H1 (cell line): ENCODE results near the gene KCNMA1. TPM values are rescaled to one million over a fixed set of nuclear protein-coding genes. Genes with fewer than 3 reads are reported as not detected.

Experiments
- CTCF ChIA-PET: fragments of 300-600 bp; sonication (Branson Sonifier 250); formaldehyde crosslinking; loops from one replicate; lab custom pipeline; 2021; ENCODE audit not compliant: partially characterized antibody; lab: Charles Lee
- POLR2A ChIA-PET: fragments of 300-600 bp; sonication (Branson Sonifier 250); formaldehyde crosslinking; loops from one replicate; lab custom pipeline; 2021; ENCODE audit warnings: inconsistent platforms; ENCODE audit not compliant: partially characterized antibody; lab: Charles Lee
- DNase-seq, 2 experiments: peaks; one replicate each; pipeline versions ENCODE4 v3.0.0 to v3.0.0-alpha.2; 2010 to 2022; ENCODE audit warnings: low spot score in 2 of 2, low read depth in 1 of 2, mixed read lengths in 1 of 2
- FAIRE-seq: peaks from 2 replicates; lab custom pipeline; 2011; peaks lifted over from hg19 to GRCh38; lab: Jason Lieb, UNC
- H2AFZ ChIP-seq: 2 replicates; pipeline ENCODE4 v1.8.1; 2012; ENCODE audit warnings: low read length, inconsistent platforms
- H2AK5ac ChIP-seq: 2 replicates; pipeline ENCODE4 v1.6.1; 2013; ENCODE audit warnings: low read depth, low read length
- H2BK120ac ChIP-seq: replicated peaks from 2 replicates; pipeline ENCODE3; 2013; ENCODE audit warnings: low read depth, low read length, inconsistent platforms
- H2BK12ac ChIP-seq: 2 replicates; pipeline ENCODE4 v1.6.1; 2013; ENCODE audit warnings: low read depth, low read length
- H2BK15ac ChIP-seq: 2 replicates; pipeline ENCODE4 v1.6.1; 2013; ENCODE audit warnings: low read length
- H2BK20ac ChIP-seq: 2 replicates; pipeline ENCODE4 v1.6.1; 2013; ENCODE audit warnings: low read length
- H2BK5ac ChIP-seq: 2 replicates; pipeline ENCODE4 v1.6.1; 2013; ENCODE audit warnings: low read depth, low read length
- H3K14ac ChIP-seq: 2 replicates; pipeline ENCODE4 v1.6.1; 2013; ENCODE audit warnings: inconsistent platforms; ENCODE audit not compliant: insufficient read length
- H3K18ac ChIP-seq: 2 replicates; pipeline ENCODE4 v1.6.1; 2013; ENCODE audit warnings: low read length; ENCODE audit errors: extremely low read depth
- H3K23ac ChIP-seq: 2 replicates; pipeline ENCODE4 v1.6.1; 2013; ENCODE audit warnings: inconsistent platforms; ENCODE audit not compliant: insufficient read length
- H3K23me2 ChIP-seq: 2 replicates; pipeline ENCODE4 v1.6.1; 2013; ENCODE audit warnings: low read depth, low read length
- H3K27ac ChIP-seq: 2 replicates; pipeline ENCODE4 v1.6.1; 2011; ENCODE audit warnings: low read depth, low read length, inconsistent platforms
- H3K27me3 ChIP-seq, 4 experiments: replicated peaks in 1 of 4; 1 replicate in 1 of 4; 2 replicates in 3 of 4; pipeline versions ENCODE4 v1.6.1 to v1.8.1; 2011 to 2013; ENCODE audit warnings: low read length in 3 of 4, mild to moderate bottlenecking in 3 of 4, inconsistent platforms in 2 of 4, mixed read lengths in 2 of 4, moderate library complexity in 1 of 4; ENCODE audit not compliant: control insufficient read depth in 3 of 4, insufficient read depth in 3 of 4; ENCODE audit errors: extremely low read depth in 1 of 4
- H3K36me3 ChIP-seq, 4 experiments: 2 replicates each; pipeline versions ENCODE4 v1.6.1 to v1.8.1; 2011 to 2013; ENCODE audit warnings: mild to moderate bottlenecking in 4 of 4, low read length in 3 of 4, moderate library complexity in 2 of 4, control low read depth in 1 of 4, inconsistent platforms in 1 of 4; ENCODE audit not compliant: insufficient read depth in 4 of 4, control insufficient read depth in 2 of 4
- H3K4ac ChIP-seq: replicated peaks from 2 replicates; pipeline ENCODE3; 2013; ENCODE audit warnings: low read length, low read depth, mixed read lengths, inconsistent platforms; ENCODE audit not compliant: insufficient read length
- H3K4me1 ChIP-seq, 4 experiments: replicated peaks in 1 of 4; 1 replicate in 1 of 4; 2 replicates in 3 of 4; pipeline versions ENCODE4 v1.6.1 to v1.8.1; 2011 to 2013; ENCODE audit warnings: low read length in 3 of 4, inconsistent platforms in 2 of 4, mixed read lengths in 1 of 4; ENCODE audit not compliant: insufficient read depth in 4 of 4, control insufficient read depth in 3 of 4
- H3K4me2 ChIP-seq, 2 experiments: 2 replicates each; pipeline versions ENCODE4 v1.6.1 to v1.8.1; 2011 to 2013; ENCODE audit warnings: low read depth in 2 of 2, low read length in 2 of 2, control low read depth in 1 of 2, inconsistent platforms in 1 of 2, mild to moderate bottlenecking in 1 of 2; ENCODE audit not compliant: insufficient read depth in 1 of 2
- H3K4me3 ChIP-seq, 4 experiments: fragments of 200-600, 300-600 bp in 1 of 4; sonication (generic), shearing (Covaris generic), sonication (Bioruptor Twin) in 1 of 4; 2 replicates each; pipeline versions ENCODE4 v1.5.1 to v1.8.1; 2011 to 2016; ENCODE audit warnings: low read length in 4 of 4, low read depth in 3 of 4, control low read depth in 2 of 4, inconsistent platforms in 2 of 4, mild to moderate bottlenecking in 2 of 4, mixed read lengths in 1 of 4, moderate library complexity in 1 of 4; ENCODE audit not compliant: insufficient read depth in 2 of 4; ENCODE audit errors: extremely low read depth in 1 of 4
- H3K56ac ChIP-seq: replicated peaks from 2 replicates; pipeline ENCODE3; 2013; ENCODE audit warnings: low read depth, mild to moderate bottlenecking, mixed read lengths, low read length, inconsistent platforms; ENCODE audit not compliant: insufficient read length
- H3K79me1 ChIP-seq: 2 replicates; pipeline ENCODE4 v1.6.1; 2013; ENCODE audit warnings: low read depth, low read length, control low read depth
- H3K79me2 ChIP-seq, 2 experiments: 2 replicates each; pipeline versions ENCODE4 v1.6.1 to v1.8.1; 2012 to 2013; ENCODE audit warnings: low read length in 2 of 2, mild to moderate bottlenecking in 2 of 2, inconsistent platforms in 1 of 2; ENCODE audit not compliant: insufficient read depth in 2 of 2, control insufficient read depth in 1 of 2
- H3K9ac ChIP-seq, 4 experiments: replicated peaks in 1 of 4; 1 replicate in 1 of 4; 2 replicates in 3 of 4; pipeline versions ENCODE4 v1.6.1 to v1.8.1; 2011 to 2013; ENCODE audit warnings: low read depth in 3 of 4, low read length in 3 of 4, control low read depth in 2 of 4, mild to moderate bottlenecking in 2 of 4, moderate library complexity in 2 of 4, inconsistent platforms in 1 of 4; ENCODE audit errors: extremely low read depth in 1 of 4
- H3K9me3 ChIP-seq, 2 experiments: 2 replicates each; pipeline versions ENCODE4 v1.6.1 to v1.8.1; 2012 to 2013; ENCODE audit warnings: mild to moderate bottlenecking in 2 of 2, moderate library complexity in 2 of 2, control low read depth in 1 of 2, inconsistent platforms in 1 of 2, low read depth in 1 of 2, low read length in 1 of 2, mixed read lengths in 1 of 2; ENCODE audit not compliant: insufficient read depth in 2 of 2
- H4K20me1 ChIP-seq, 2 experiments: replicated peaks in 1 of 2; 2 replicates each; pipeline versions ENCODE3 to v1.8.1; 2011 to 2013; ENCODE audit warnings: inconsistent platforms in 2 of 2, low read length in 2 of 2, mild to moderate bottlenecking in 1 of 2; ENCODE audit not compliant: insufficient read depth in 2 of 2, control insufficient read depth in 1 of 2
- H4K5ac ChIP-seq: 2 replicates; pipeline ENCODE4 v1.6.1; 2013; ENCODE audit warnings: low read length, low read depth, mixed read lengths, inconsistent platforms; ENCODE audit not compliant: insufficient read length
- H4K8ac ChIP-seq: 2 replicates; pipeline ENCODE4 v1.8.0; 2013; ENCODE audit warnings: mild to moderate bottlenecking, moderate library complexity, low read length, inconsistent platforms; ENCODE audit not compliant: insufficient read depth; ENCODE audit errors: extremely low read depth
- H4K91ac ChIP-seq: replicated peaks from 2 replicates; pipeline ENCODE3; 2013; ENCODE audit warnings: low read length, mixed read lengths, inconsistent platforms; ENCODE audit not compliant: insufficient read length
- RFX5 ChIP-seq: IDR thresholded peaks from 2 replicates; pipeline ENCODE4 v1.6.1; 2011; ENCODE audit warnings: low read depth, low read length, improper control_type of control experiment, borderline replicate concordance
- WGBS, 2 experiments: shearing (Covaris generic) in 1 of 2; methylation state at CpG; one replicate each; pipeline versions ENCODE4 v1.1.6 to v1.1.7; 2013 to 2015; ENCODE audit warnings: low lambda C conversion rate in 2 of 2, mixed read lengths in 2 of 2, inconsistent platforms in 1 of 2, low coverage in 1 of 2, missing lambda C conversion rate in 1 of 2; ENCODE audit not compliant: insufficient replicate concordance in 2 of 2, insufficient coverage in 1 of 2, insufficient read length in 1 of 2; ENCODE audit errors: extremely low coverage in 1 of 2, missing lambda C conversion rate in 1 of 2; 5-methylcytosine and 5-hydroxymethylcytosine counted together
- polyA plus RNA-seq, 7 experiments: library from polyadenylated mRNA; depleted of rRNA in 3 of 7; stranded (reverse) in 5 of 7; unstranded in 2 of 7; fragments of >200 nt in 5 of 7; fragments of 200-250 nt in 2 of 7; gene quantifications; 1 replicate in 5 of 7; 2 replicates in 1 of 7; 4 replicates in 1 of 7; pipeline versions ENCODE4 v1.2.1 to v1.2.3, GENCODE V29; 2011 to 2013; ENCODE audit warnings: missing spikeins in 2 of 7, mixed read lengths in 2 of 7
- total RNA-seq: library from RNA; stranded (reverse); fragmentation: NEBNext Ultra II Directional; extraction: Animal tissue kit (Norgen Biotek cat#: 25700); gene quantifications from 2 replicates; pipeline ENCODE4 v1.2.1, GENCODE V29; 2021

KCNMA1 gene
- total and polyA plus RNA-seq, 2 of the 8 experiments (the other 6 are each of a cell fraction or from before 2014, with no cell fraction given), result 10.2 to 11.1 TPM

DNA sequence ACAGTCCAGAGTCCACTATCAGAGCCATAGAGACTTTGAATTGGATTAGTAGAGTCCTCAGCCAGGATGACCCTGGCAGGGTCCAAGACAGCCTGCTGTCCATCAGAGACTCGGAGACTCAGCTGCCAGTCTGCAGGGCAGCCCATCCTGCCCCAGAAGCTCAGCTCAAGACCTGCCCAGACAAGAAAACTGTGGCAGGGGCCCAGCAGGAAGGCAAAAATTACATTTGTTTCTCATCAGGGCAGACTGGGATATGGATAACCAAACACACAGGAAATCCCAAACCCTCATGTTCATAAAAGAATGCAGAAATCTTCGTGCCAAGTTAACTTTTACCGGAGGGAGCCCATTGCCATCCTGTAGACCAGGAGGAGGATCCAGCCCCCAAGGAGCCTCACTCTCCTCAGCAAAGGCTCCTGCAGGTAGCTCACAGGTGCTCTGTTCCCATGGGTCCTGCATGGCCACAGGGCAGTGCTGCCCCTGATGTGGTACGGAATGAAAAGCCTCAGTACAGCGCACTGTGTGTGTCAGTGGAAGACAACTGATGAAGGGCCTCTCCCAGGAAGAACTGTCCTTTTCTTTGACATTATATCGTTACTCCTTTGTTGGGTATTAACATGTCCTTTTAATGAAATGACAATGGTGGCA is 222.2 kb downstream of the KCNMA1 start:
- no peak for TF ChIP-seq RFX5
- TF ChIP-seq, all 59 proteins: peak for 0
- Histone ChIP-seq H3K4me3 (no peak overlapping the region), H3K56ac (no peak overlapping the region), H4K8ac (no peak overlapping the region), H2BK20ac (no peak overlapping the region), H3K27ac (no peak overlapping the region), H3K23me2 (no peaks in the 10 kb centered on the region), H2BK12ac (no peak overlapping the region), H4K20me1 (no peaks in the 10 kb centered on the region), H2BK15ac (no peak overlapping the region), H3K27me3 (no peaks in the 10 kb centered on the region), H3K23ac (no peak overlapping the region), H3K9ac (no peak overlapping the region), H3K79me2 (no peaks in the 10 kb centered on the region), H3K4me2 (no peak overlapping the region), H4K5ac (no peak overlapping the region), H4K91ac (peak overlapping the region; percentile 11), H3K9me3 (no peaks in the 10 kb centered on the region), H3K4me1 (no peaks in the 10 kb centered on the region), H3K36me3 (no peaks in the 10 kb centered on the region), H3K18ac (no peak overlapping the region), H3K4ac (no peak overlapping the region), H3K79me1 (no peaks in the 10 kb centered on the region), H2AFZ (no peak overlapping the region), H2BK120ac (no peak overlapping the region), H2BK5ac (no peak overlapping the region), H2AK5ac (no peak overlapping the region), H3K14ac (no peak overlapping the region)
- POLR2A ChIA-PET, result no interaction called here
- DNase-seq (no peak), FAIRE-seq (no peak)
- 84% methylated on average over 6 of the region's 6 CpGs; no CpG with 5 or more reads in 1 of the 2 experiments for WGBS, 2 experiments
- CTCF ChIA-PET, result interaction anchor here (1.0 to 7.4 kb wide), 6 partner anchors 10 to 172 kb away, joined by 3 to 38 read pairs (median 3); no protein-coding TSS in a partner anchor
